GM19438 (cell line): ENCODE results near the gene GNG7.
"Not testable (repeated sequence)": the region's sequence is repeated elsewhere in the genome, so short reads cannot be mapped to it uniquely, and the experiment has no call there.

ENCODE experiments used
- ATAC-seq: cut with Tn5 transposase; IDR thresholded peaks from one replicate; pipeline ENCODE4 v1.9.1; 2021; ENCODE audit warnings: low read depth; ENCODE audit not compliant: unreplicated experiment

GNG7 gene

GRCh38 chr19:2544576-2545415 is 157.7 kb downstream of the GNG7 start:
- no peak for ATAC-seq

- ATAC-seq = no peak
Observed at GRCh38 chr19:2543463-2544442, 158.7 kb downstream of the GNG7 start.

- not testable (repeated sequence) for ATAC-seq
Observed at GRCh38 chr19:2543072-2543462, 159.4 kb downstream of the GNG7 start.

- no peak for ATAC-seq
Observed at GRCh38 chr19:2542341-2543069, 160.0 kb downstream of the GNG7 start.

GRCh38 chr19:2540646-2541454 is 161.6 kb downstream of the GNG7 start:
- no peak for ATAC-seq

GRCh38 chr19:2540251-2540645 is 162.2 kb downstream of the GNG7 start:
- no peak for ATAC-seq

GRCh38 chr19:2538096-2538757 is 164.3 kb downstream of the GNG7 start:
- no peak for ATAC-seq

- not testable (repeated sequence) for ATAC-seq
Observed at GRCh38 chr19:2537584-2537983, 164.9 kb downstream of the GNG7 start.

- ATAC-seq = no peak
Observed at GRCh38 chr19:2536461-2536860, 166.0 kb downstream of the GNG7 start.

- ATAC-seq = no peak
Observed at GRCh38 chr19:2534423-2535013, 168.0 kb downstream of the GNG7 start.

- no peak for ATAC-seq
Observed at GRCh38 chr19:2533686-2534422, 168.6 kb downstream of the GNG7 start.

- no peak for ATAC-seq
Observed at GRCh38 chr19:2533072-2533425, 169.4 kb downstream of the GNG7 start.

- no peak for ATAC-seq
Observed at GRCh38 chr19:2532252-2533071, 170.0 kb downstream of the GNG7 start.

- ATAC-seq = not testable (repeated sequence)
Observed at GRCh38 chr19:2529942-2530341, 172.6 kb downstream of the GNG7 start.

GRCh38 chr19:2529473-2529918 is 173.0 kb downstream of the GNG7 start:
- ATAC-seq = no peak

GRCh38 chr19:2528675-2529101 is 173.8 kb downstream of the GNG7 start:
- no peak for ATAC-seq

- ATAC-seq = no peak
Observed at GRCh38 chr19:2527686-2528085, 174.8 kb downstream of the GNG7 start.
